ENCODE results near the gene FAM78A.

DNA sequence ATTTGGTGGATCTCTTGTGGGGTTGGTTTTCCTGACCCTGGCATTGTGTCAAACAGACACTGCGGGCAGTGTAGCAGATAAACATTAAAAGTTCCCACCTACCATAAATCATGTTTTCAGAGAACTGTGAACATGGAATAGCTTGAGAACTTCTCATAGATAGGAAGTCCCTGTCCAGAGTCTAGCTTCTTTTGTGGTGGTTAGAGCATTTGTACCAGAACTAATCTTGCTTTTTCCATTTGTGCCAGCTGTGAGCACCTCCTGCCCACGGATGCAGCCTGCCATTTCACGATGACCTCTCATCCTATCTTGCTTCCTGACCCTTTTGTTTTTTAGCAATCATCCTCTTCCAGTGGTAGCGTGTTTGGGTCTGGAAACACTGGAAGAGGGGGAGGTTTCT is 61.4 kb downstream of the FAM78A start:
- TF ChIP-seq, protein P1, sequence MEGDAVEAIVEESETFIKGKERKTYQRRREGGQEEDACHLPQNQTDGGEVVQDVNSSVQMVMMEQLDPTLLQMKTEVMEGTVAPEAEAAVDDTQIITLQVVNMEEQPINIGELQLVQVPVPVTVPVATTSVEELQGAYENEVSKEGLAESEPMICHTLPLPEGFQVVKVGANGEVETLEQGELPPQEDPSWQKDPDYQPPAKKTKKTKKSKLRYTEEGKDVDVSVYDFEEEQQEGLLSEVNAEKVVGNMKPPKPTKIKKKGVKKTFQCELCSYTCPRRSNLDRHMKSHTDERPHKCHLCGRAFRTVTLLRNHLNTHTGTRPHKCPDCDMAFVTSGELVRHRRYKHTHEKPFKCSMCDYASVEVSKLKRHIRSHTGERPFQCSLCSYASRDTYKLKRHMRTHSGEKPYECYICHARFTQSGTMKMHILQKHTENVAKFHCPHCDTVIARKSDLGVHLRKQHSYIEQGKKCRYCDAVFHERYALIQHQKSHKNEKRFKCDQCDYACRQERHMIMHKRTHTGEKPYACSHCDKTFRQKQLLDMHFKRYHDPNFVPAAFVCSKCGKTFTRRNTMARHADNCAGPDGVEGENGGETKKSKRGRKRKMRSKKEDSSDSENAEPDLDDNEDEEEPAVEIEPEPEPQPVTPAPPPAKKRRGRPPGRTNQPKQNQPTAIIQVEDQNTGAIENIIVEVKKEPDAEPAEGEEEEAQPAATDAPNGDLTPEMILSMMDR (conservative IDR thresholded peaks at IDR 0.05; ENCODE audit: low read depth, low read length): no peak
- no peak for TF ChIP-seq EZH2 (IDR thresholded peaks at IDR 0.05; ENCODE audit: borderline replicate concordance, low read depth, low read length, poor library complexity, severe bottlenecking)

Data from A673 (cell line).